Measurements from ENCODE around the gene SMAD9. TPM values are rescaled to one million over a fixed set of nuclear protein-coding genes. Genes with fewer than 3 reads are reported as not detected.

SMAD9 gene
- polyA plus RNA-seq, 1 of the 3 experiments (the other 2 are of a cell fraction) = 3.1 TPM

GRCh38 chr13:36903925-36904595 lies 16.0 kb downstream of the SMAD9 start:
- Histone ChIP-seq H3F3A (replicated peaks; ENCODE audit: insufficient read depth) (no peaks in the 10 kb centered on the region), H3K27me3 (ENCODE audit: insufficient read depth) (no peaks in the 10 kb centered on the region), H3K79me2 (ENCODE audit: insufficient read depth) (peaks cover 99% of the 10 kb centered on the region), H2AFZ (ENCODE audit: low read depth) (no peak overlapping the region), H3K36me3 (replicated peaks in 1 of 2; ENCODE audit: control insufficient read depth in 1 of 2, insufficient read depth in 2 of 2, low read length in 1 of 2) (peaks cover 0 to 47% of the 10 kb centered on the region in 2 experiments), H3K4me3 (ENCODE audit: low read depth in 2 of 2, low read length in 1 of 2) (no peak overlapping the region), H4K20me1 (ENCODE audit: insufficient read depth) (no peaks in the 10 kb centered on the region), H3K27ac (ENCODE audit: low read depth in 2 of 2, low read length in 1 of 2) (peak overlapping the region in 1 of 2 experiments; percentile 53; a peak in 2 of 4 replicates), H3K4me1 (ENCODE audit: control insufficient read depth in 1 of 2, insufficient read depth in 2 of 2, low read depth in 1 of 2, low read length in 1 of 2) (peaks cover 9% of the 10 kb centered on the region in 2 experiments; a peak in 3 of 4 replicates), H3K4me2 (no peak overlapping the region), H3K9me2 (no peaks in the 10 kb centered on the region), H3K9ac (no peak overlapping the region), H3K9me3 (peaks cover 4% of the 10 kb centered on the region; the same call in 1 of the 2 replicates)
- WGBS (ENCODE audit: low lambda C conversion rate) = 86% methylated on average over 6 of the region's 8 CpGs
- POLR2A ChIA-PET = no interaction called here
- no peak for DNase-seq
- CTCF ChIA-PET = interaction anchor here (1.0 kb wide), 1 partner anchor 46 kb away, joined by 4 read pairs; no protein-coding TSS in a partner anchor
- no peak for TF ChIP-seq GABPA (IDR thresholded peaks at IDR 0.05; ENCODE audit: low read depth)
- TF ChIP-seq TAF1 (IDR thresholded peaks at IDR 0.05; ENCODE audit: borderline replicate concordance, low read depth, low read length) = no peak

- TF ChIP-seq NFIC (IDR thresholded peaks at IDR 0.05; ENCODE audit: borderline replicate concordance) (no peak), TCF12 (IDR thresholded peaks at IDR 0.05) (no peak)
- Histone ChIP-seq H3K9me3 (peaks cover 8% of the 10 kb centered on the region; the same call in 1 of the 2 replicates), H2AFZ (ENCODE audit: low read depth) (no peak overlapping the region), H4K20me1 (ENCODE audit: insufficient read depth) (no peaks in the 10 kb centered on the region), H3K36me3 (replicated peaks in 1 of 2; ENCODE audit: control insufficient read depth in 1 of 2, insufficient read depth in 2 of 2, low read length in 1 of 2) (peaks cover 0 to 31% of the 10 kb centered on the region in 2 experiments), H3K4me3 (ENCODE audit: low read depth in 2 of 2, low read length in 1 of 2) (no peak overlapping the region), H3K27ac (ENCODE audit: low read depth in 2 of 2, low read length in 1 of 2) (no peak overlapping the region), H3K79me2 (ENCODE audit: insufficient read depth) (peaks cover 93% of the 10 kb centered on the region), H3K4me2 (no peak overlapping the region), H3K27me3 (ENCODE audit: insufficient read depth) (no peaks in the 10 kb centered on the region), H3K4me1 (ENCODE audit: control insufficient read depth in 1 of 2, insufficient read depth in 2 of 2, low read depth in 1 of 2, low read length in 1 of 2) (peaks cover 0 to 9% of the 10 kb centered on the region in 2 experiments; a peak in 1 of 4 replicates), H3K9me2 (no peaks in the 10 kb centered on the region), H3F3A (replicated peaks; ENCODE audit: insufficient read depth) (peaks cover 14% of the 10 kb centered on the region), H3K9ac (no peak overlapping the region)
- ChIA-PET CTCF (interaction anchor here (0.6 to 0.7 kb wide), 2 partner anchors 39 to 267 kb away, joined by 3 to 4 read pairs; no protein-coding TSS in a partner anchor), POLR2A (no interaction called here)
- DNase-seq = no peak
Observed at GRCh38 chr13:36897054-36897616, 22.9 kb downstream of the SMAD9 start.

- Histone ChIP-seq H3K27me3 (ENCODE audit: insufficient read depth) (no peaks in the 10 kb centered on the region), H2AFZ (ENCODE audit: low read depth) (no peak overlapping the region), H3K4me1 (ENCODE audit: control insufficient read depth in 1 of 2, insufficient read depth in 2 of 2, low read depth in 1 of 2, low read length in 1 of 2) (peaks cover 10 to 23% of the 10 kb centered on the region in 2 experiments; a peak in 2 of 4 replicates), H3F3A (replicated peaks; ENCODE audit: insufficient read depth) (peaks cover 15% of the 10 kb centered on the region), H3K36me3 (replicated peaks in 1 of 2; ENCODE audit: control insufficient read depth in 1 of 2, insufficient read depth in 2 of 2, low read length in 1 of 2) (no peaks in the 10 kb centered on the region), H3K4me3 (ENCODE audit: low read depth in 2 of 2, low read length in 1 of 2) (peak overlapping the region in 1 of 2 experiments; percentile 18; a peak in 1 of 4 replicates), H3K9me3 (no peaks in the 10 kb centered on the region), H3K27ac (ENCODE audit: low read depth in 2 of 2, low read length in 1 of 2) (peak overlapping the region; percentile 44 to 69), H3K9me2 (no peaks in the 10 kb centered on the region), H3K79me2 (ENCODE audit: insufficient read depth) (peaks cover 91% of the 10 kb centered on the region), H3K9ac (0 out of 2 replicates have a peak overlapping the region, but pooled peaks have one; percentile 9), H4K20me1 (ENCODE audit: insufficient read depth) (no peaks in the 10 kb centered on the region), H3K4me2 (peak overlapping the region; percentile 52)
- 24% methylated on average over 2 of the region's 2 CpGs for WGBS (ENCODE audit: low lambda C conversion rate)
- DNase-seq = no peak
- ChIA-PET CTCF (interaction anchor here (1.2 kb wide), 1 partner anchor 33 kb away, joined by 5 read pairs; no protein-coding TSS in a partner anchor), POLR2A (no interaction called here)
- TF ChIP-seq GATA2 (CRISPR knock-in tag; IDR thresholded peaks at IDR 0.05) = no peak
- 0 out of 4 replicates have a peak, but pooled peaks of 1 of the 2 experiments have one; percentile 17 for TF ChIP-seq EP300 (IDR thresholded peaks at IDR 0.05; ENCODE audit: borderline replicate concordance in 1 of 2, low read depth in 1 of 2, low read length in 1 of 2)
- TF ChIP-seq YY1 (IDR thresholded peaks at IDR 0.05; ENCODE audit: low read depth) = no peak
- no peak for TF ChIP-seq CTCF (IDR thresholded peaks at IDR 0.05)
- TF ChIP-seq ZBTB33 (IDR thresholded peaks at IDR 0.05; ENCODE audit: borderline replicate concordance, low read depth) = no peak
- no peak for TF ChIP-seq RAD21 (IDR thresholded peaks at IDR 0.05; ENCODE audit: low read length)
- no peak for TF ChIP-seq SMC3 (IDR thresholded peaks at IDR 0.05; ENCODE audit: low read depth, low read length)
- TF ChIP-seq RXRA (IDR thresholded peaks at IDR 0.05; ENCODE audit: borderline replicate concordance, low read depth) = no peak
- TF ChIP-seq JUND (IDR thresholded peaks at IDR 0.05) = 0 out of 2 replicates have a peak, but pooled peaks have one; percentile 10
- TF ChIP-seq TCF12 (IDR thresholded peaks at IDR 0.05) = peak; percentile 82
- peak; percentile 61; the same call in 1 of the 2 replicates for TF ChIP-seq PBX3 (IDR thresholded peaks at IDR 0.05)
- no peak for TF ChIP-seq NRF1 (IDR thresholded peaks at IDR 0.05; ENCODE audit: low read depth, low read length)
- no peak for TF ChIP-seq TAF1 (IDR thresholded peaks at IDR 0.05; ENCODE audit: borderline replicate concordance, low read depth, low read length)
Observed at GRCh38 chr13:36891752-36892151, 28.3 kb downstream of the SMAD9 start.
